ENCODE measurements around the gene PTPRU.

DNA sequence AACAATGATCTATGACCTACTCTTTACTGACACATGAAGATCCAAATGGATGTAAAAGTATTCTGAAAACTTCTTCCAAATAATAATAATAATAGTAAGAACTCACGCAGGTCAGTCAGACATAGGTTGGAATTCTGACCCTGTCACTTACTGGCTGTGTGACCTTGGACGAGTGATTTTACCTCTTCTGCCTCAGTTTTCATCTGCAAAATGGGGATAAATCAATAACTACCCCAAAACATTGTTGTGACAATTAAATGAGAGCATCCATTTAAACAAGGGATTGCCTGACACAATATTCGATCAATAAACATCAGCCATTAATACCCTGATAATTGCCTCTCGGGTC, 6.1 kb upstream of the PTPRU start:
- TF ChIP-seq HDGF (IDR thresholded peaks at IDR 0.05; ENCODE audit: borderline replicate concordance), result no peak
- no peak for TF ChIP-seq ELF4 (IDR thresholded peaks at IDR 0.05)
- TF ChIP-seq TARDBP (IDR thresholded peaks at IDR 0.05), result no peak
- no peak for TF ChIP-seq FOXK2 (IDR thresholded peaks at IDR 0.05)
- TF ChIP-seq NFRKB (IDR thresholded peaks at IDR 0.05), result no peak
- no peak for TF ChIP-seq FOXM1 (IDR thresholded peaks at IDR 0.05; ENCODE audit: borderline replicate concordance)
- TF ChIP-seq SP1 (IDR thresholded peaks at IDR 0.05), result no peak
- TF ChIP-seq SUZ12 (IDR thresholded peaks at IDR 0.05), result no peak

Data from HEK293T (cell line).